Lower leg skin (tissue), 3 donors: ENCODE data around the gene GRB10.

Experiments
- CTCF ChIP-seq, 3 donors: fragments of 450-650 bp; IDR thresholded peaks; one replicate each; pipeline ENCODE4 v1.5.1; 2016; ENCODE audit warnings: antibody characterized with exemption in 3 of 3, mild to moderate bottlenecking in 3 of 3, moderate library complexity in 2 of 3
- POLR2A ChIP-seq, 2 donors: fragments of 450-650 bp; IDR thresholded peaks; one replicate each; pipeline ENCODE4 v1.6.1; 2016 to 2017; ENCODE audit warnings: antibody characterized with exemption in 2 of 2, mild to moderate bottlenecking in 1 of 2, moderate library complexity in 1 of 2

GRCh38 chr7:50696810-50697582 is 85.7 kb downstream of the GRB10 start:
- TF ChIP-seq CTCF (IDR thresholded peaks at IDR 0.05) (no peak), POLR2A (IDR thresholded peaks at IDR 0.05) (no peak)
